HUES6 (cell line): ENCODE measurements around the gene SDR42E2.
"Not testable (repeated sequence)": the region's sequence is repeated elsewhere in the genome, so short reads cannot be mapped to it uniquely, and the experiment has no call there.

Source experiments
- H3K27ac ChIP-seq: 2 replicates; pipeline ENCODE4 v1.7.0; 2013; ENCODE audit warnings: low read depth, mild to moderate bottlenecking, low read length, inconsistent platforms
- H3K27me3 ChIP-seq: 2 replicates; pipeline ENCODE4 v1.6.1; 2013; ENCODE audit warnings: low read length; ENCODE audit not compliant: control insufficient read depth, insufficient read depth
- H3K36me3 ChIP-seq: 2 replicates; pipeline ENCODE4 v1.6.1; 2013; ENCODE audit warnings: low read length; ENCODE audit not compliant: control insufficient read depth, insufficient read depth
- H3K4me1 ChIP-seq: 2 replicates; pipeline ENCODE4 v1.6.1; 2013; ENCODE audit warnings: low read length; ENCODE audit not compliant: control insufficient read depth, insufficient read depth
- H3K4me3 ChIP-seq: 2 replicates; pipeline ENCODE4 v1.5.1; 2013; ENCODE audit warnings: low read depth, low read length
- H3K9ac ChIP-seq: one replicate; pipeline ENCODE4 v1.6.1; 2013; ENCODE audit warnings: mild to moderate bottlenecking, low read length
- H3K9me3 ChIP-seq: 2 replicates; pipeline ENCODE4 v1.6.1; 2013; ENCODE audit warnings: low read depth, low read length; ENCODE audit not compliant: control insufficient read depth, insufficient read depth

SDR42E2 gene

GRCh38 chr16:22161999-22162655, at the start of gene SDR42E2:
SDR42E2 (plus strand) TSS chr16:22162506; CDS start chr16:22165583, 3,077 bp downstream.
- Histone ChIP-seq H3K9me3 (peaks cover 6% of the 10 kb centered on the region; the same call in 1 of the 2 replicates), H3K4me3 (peak within 1 kb of the TSS; percentile 70)

GRCh38 chr16:22116095-22116700, 46.1 kb upstream of the SDR42E2 start:
- no peak overlapping the region for H3K4me3 ChIP-seq
- H3K9me3 ChIP-seq: no peaks in the 10 kb centered on the region
- no peak overlapping the region for H3K27ac ChIP-seq
- no peaks in the 10 kb centered on the region for H3K4me1 ChIP-seq
- no peak overlapping the region for H3K9ac ChIP-seq
- H3K27me3 ChIP-seq: no peaks in the 10 kb centered on the region
- no peaks in the 10 kb centered on the region for H3K36me3 ChIP-seq

More at GRCh38 chr16:22161999-22162655, at the start of gene SDR42E2:
- H3K9ac ChIP-seq: no peak within 1 kb of the TSS
- no peaks in the 10 kb centered on the region for H3K36me3 ChIP-seq
- H3K27me3 ChIP-seq: peaks cover 58% of the 10 kb centered on the region
- H3K4me1 ChIP-seq: no peaks in the 10 kb centered on the region
- H3K27ac ChIP-seq: no peak within 1 kb of the TSS

GRCh38 chr16:22117609-22118008, 44.7 kb upstream of the SDR42E2 start:
- no peak overlapping the region for H3K27ac ChIP-seq
- no peaks in the 10 kb centered on the region for H3K27me3 ChIP-seq
- no peaks in the 10 kb centered on the region for H3K36me3 ChIP-seq
- H3K4me3 ChIP-seq: no peak overlapping the region
- H3K9ac ChIP-seq: no peak overlapping the region
- H3K4me1 ChIP-seq: no peaks in the 10 kb centered on the region
- no peaks in the 10 kb centered on the region for H3K9me3 ChIP-seq

GRCh38 chr16:22120440-22120839, 41.9 kb upstream of the SDR42E2 start:
- H3K27me3 ChIP-seq: no peaks in the 10 kb centered on the region
- H3K27ac ChIP-seq: no peak overlapping the region
- no peaks in the 10 kb centered on the region for H3K4me1 ChIP-seq
- no peaks in the 10 kb centered on the region for H3K9me3 ChIP-seq
- no peak overlapping the region for H3K4me3 ChIP-seq
- no peak overlapping the region for H3K9ac ChIP-seq
- H3K36me3 ChIP-seq: no peaks in the 10 kb centered on the region

GRCh38 chr16:22122239-22122638, 40.1 kb upstream of the SDR42E2 start:
- H3K36me3 ChIP-seq: no peaks in the 10 kb centered on the region
- no peak overlapping the region for H3K9ac ChIP-seq
- H3K4me1 ChIP-seq: no peaks in the 10 kb centered on the region
- H3K4me3 ChIP-seq: no peak overlapping the region
- no peaks in the 10 kb centered on the region for H3K9me3 ChIP-seq
- no peak overlapping the region for H3K27ac ChIP-seq
- no peaks in the 10 kb centered on the region for H3K27me3 ChIP-seq

- H3K9ac ChIP-seq: no peak overlapping the region
- no peak overlapping the region for H3K27ac ChIP-seq
- H3K4me1 ChIP-seq: no peaks in the 10 kb centered on the region
- H3K36me3 ChIP-seq: no peaks in the 10 kb centered on the region
- no peaks in the 10 kb centered on the region; the same call in 1 of the 2 replicates for H3K27me3 ChIP-seq
- no peaks in the 10 kb centered on the region for H3K9me3 ChIP-seq
- no peak overlapping the region for H3K4me3 ChIP-seq
Observed at GRCh38 chr16:22123146-22123545, 39.2 kb upstream of the SDR42E2 start.

GRCh38 chr16:22123759-22124490, 38.4 kb upstream of the SDR42E2 start:
- no peak overlapping the region for H3K4me3 ChIP-seq
- no peaks in the 10 kb centered on the region for H3K4me1 ChIP-seq
- no peak overlapping the region for H3K27ac ChIP-seq
- H3K9ac ChIP-seq: no peak overlapping the region
- no peaks in the 10 kb centered on the region; the same call in 1 of the 2 replicates for H3K27me3 ChIP-seq
- H3K36me3 ChIP-seq: no peaks in the 10 kb centered on the region
- H3K9me3 ChIP-seq: no peaks in the 10 kb centered on the region

GRCh38 chr16:22124583-22125284, 37.6 kb upstream of the SDR42E2 start:
- H3K4me1 ChIP-seq: no peaks in the 10 kb centered on the region
- H3K27ac ChIP-seq: no peak overlapping the region
- no peak overlapping the region for H3K9ac ChIP-seq
- H3K36me3 ChIP-seq: no peaks in the 10 kb centered on the region
- H3K27me3 ChIP-seq: no peaks in the 10 kb centered on the region; the same call in 1 of the 2 replicates
- no peaks in the 10 kb centered on the region for H3K9me3 ChIP-seq
- H3K4me3 ChIP-seq: no peak overlapping the region

GRCh38 chr16:22126037-22126558, 36.2 kb upstream of the SDR42E2 start:
- no peak overlapping the region for H3K4me3 ChIP-seq
- H3K9ac ChIP-seq: no peak overlapping the region
- no peaks in the 10 kb centered on the region; the same call in 1 of the 2 replicates for H3K27me3 ChIP-seq

GRCh38 chr16:22128537-22128936, 33.8 kb upstream of the SDR42E2 start:
- not testable (repeated sequence) for H3K4me3 ChIP-seq, H3K27me3 ChIP-seq, H3K27ac ChIP-seq, H3K4me1 ChIP-seq, H3K9ac ChIP-seq, H3K9me3 ChIP-seq, H3K36me3 ChIP-seq

More at GRCh38 chr16:22126037-22126558, 36.2 kb upstream of the SDR42E2 start:
- Histone ChIP-seq H3K27ac (no peak overlapping the region), H3K36me3 (no peaks in the 10 kb centered on the region), H3K9me3 (no peaks in the 10 kb centered on the region), H3K4me1 (no peaks in the 10 kb centered on the region)
